ENCODE results near the gene INPP4B. TPM values are rescaled to one million over a fixed set of nuclear protein-coding genes. Genes with fewer than 3 reads are reported as not detected.

INPP4B gene
- total RNA-seq, 2 experiments from 2014 or later, result not detected

DNA sequence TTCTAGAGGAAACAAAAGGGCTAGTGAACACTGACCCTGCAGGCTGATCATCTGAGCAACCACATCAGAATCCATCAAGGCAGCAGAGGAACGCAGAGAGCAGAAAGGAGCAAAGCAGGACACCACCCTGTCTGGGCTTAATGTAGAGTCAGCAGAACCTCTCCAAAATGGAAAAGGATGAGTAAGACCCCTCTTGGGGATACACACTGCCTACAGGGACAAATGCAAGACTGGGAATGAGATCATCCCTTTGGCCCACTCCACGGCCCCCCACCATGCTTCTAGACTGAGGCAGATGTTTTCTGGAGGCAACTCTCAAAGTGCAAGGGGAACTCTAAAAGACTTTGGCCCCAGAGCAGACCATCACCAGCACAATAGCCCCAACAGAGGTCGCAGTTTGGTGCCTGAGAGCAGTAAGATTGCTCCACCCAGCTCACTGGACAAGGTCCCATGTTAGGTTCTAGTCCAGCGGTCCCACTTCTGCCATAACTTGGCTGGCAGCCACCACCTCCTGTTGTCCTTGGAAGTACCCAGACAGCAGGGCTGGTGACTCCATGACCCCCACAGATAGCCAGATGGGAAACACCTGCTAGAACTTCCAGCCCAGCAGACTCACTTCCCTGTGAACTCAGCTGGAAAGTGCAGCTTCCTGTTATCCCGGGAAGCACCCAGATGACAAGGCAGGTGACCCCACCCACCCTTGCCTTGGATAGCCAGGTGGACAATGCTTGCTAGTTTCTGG is 372.7 kb downstream of the INPP4B start:
- no peak for TF ChIP-seq EZH2phosphoT487 (IDR thresholded peaks at IDR 0.05; ENCODE audit: borderline replicate concordance, low read depth, low read length)
- TF ChIP-seq, protein P1, sequence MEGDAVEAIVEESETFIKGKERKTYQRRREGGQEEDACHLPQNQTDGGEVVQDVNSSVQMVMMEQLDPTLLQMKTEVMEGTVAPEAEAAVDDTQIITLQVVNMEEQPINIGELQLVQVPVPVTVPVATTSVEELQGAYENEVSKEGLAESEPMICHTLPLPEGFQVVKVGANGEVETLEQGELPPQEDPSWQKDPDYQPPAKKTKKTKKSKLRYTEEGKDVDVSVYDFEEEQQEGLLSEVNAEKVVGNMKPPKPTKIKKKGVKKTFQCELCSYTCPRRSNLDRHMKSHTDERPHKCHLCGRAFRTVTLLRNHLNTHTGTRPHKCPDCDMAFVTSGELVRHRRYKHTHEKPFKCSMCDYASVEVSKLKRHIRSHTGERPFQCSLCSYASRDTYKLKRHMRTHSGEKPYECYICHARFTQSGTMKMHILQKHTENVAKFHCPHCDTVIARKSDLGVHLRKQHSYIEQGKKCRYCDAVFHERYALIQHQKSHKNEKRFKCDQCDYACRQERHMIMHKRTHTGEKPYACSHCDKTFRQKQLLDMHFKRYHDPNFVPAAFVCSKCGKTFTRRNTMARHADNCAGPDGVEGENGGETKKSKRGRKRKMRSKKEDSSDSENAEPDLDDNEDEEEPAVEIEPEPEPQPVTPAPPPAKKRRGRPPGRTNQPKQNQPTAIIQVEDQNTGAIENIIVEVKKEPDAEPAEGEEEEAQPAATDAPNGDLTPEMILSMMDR (conservative IDR thresholded peaks at IDR 0.05; ENCODE audit: low read length), result no peak
- POLR2A ChIA-PET, result interaction anchor here (1.1 kb wide), 1 partner anchor 140 kb away, joined by 3 read pairs; no protein-coding TSS in a partner anchor
- no peaks in the 10 kb centered on the region for H4K20me1 ChIP-seq (ENCODE audit: insufficient read depth, low read length)
- H3K4me1 ChIP-seq (ENCODE audit: insufficient read depth, low read length, poor library complexity, severe bottlenecking), result no peaks in the 10 kb centered on the region
- H3K9me3 ChIP-seq (ENCODE audit: low read length), result no peaks in the 10 kb centered on the region
- intact Hi-C loops (cut with micrococcal nuclease; ENCODE audit: unreplicated experiment), result no loop called here
- no peaks in the 10 kb centered on the region for H3K9me2 ChIP-seq (ENCODE audit: insufficient read depth, low read length)
- H2AFZ ChIP-seq (ENCODE audit: low read length), result no peak overlapping the region
- no peaks in the 10 kb centered on the region for H3K36me3 ChIP-seq (ENCODE audit: insufficient read depth, low read length)
- CTCF ChIA-PET (ENCODE audit: unreplicated experiment), result interaction anchor here (0.6 kb wide), 1 partner anchor 67 kb away, joined by 3 read pairs; no protein-coding TSS in a partner anchor
- no peak overlapping the region for H3K4me3 ChIP-seq (ENCODE audit: low read depth, low read length, poor library complexity, severe bottlenecking)
- BruUV-seq (replicated peaks), result no TSS peak
- DNase-seq (ENCODE audit: low spot score), result no peak
- H3K79me2 ChIP-seq (ENCODE audit: insufficient read depth, low read depth, low read length), result no peaks in the 10 kb centered on the region
- H3K27ac ChIP-seq (ENCODE audit: low read depth, low read length, poor library complexity, severe bottlenecking), result no peak overlapping the region
- H3K4me2 ChIP-seq (ENCODE audit: low read length), result no peak overlapping the region

DNA sequence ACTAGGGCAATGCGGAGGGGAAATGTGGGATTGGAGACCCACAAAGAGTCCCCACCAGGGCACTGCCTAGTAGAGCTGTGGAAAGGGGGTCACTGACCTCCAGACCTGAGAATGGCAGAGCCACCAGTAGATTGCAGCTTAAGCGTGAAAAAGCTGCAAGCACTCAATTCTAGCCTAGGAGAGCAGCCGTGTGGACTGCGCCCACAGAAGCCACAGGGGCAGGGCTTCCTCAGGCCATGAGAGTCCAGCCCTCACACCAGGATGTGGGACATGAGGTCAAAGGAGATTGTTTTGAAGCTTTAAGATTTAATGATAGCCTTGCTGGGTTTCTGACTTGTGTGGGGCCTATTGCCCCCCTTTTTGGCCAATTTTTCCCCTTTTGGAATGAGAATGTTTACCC is 379.0 kb downstream of the INPP4B start:
- ChIA-PET CTCF (ENCODE audit: unreplicated experiment) (no interaction called here), POLR2A (no interaction called here)
- Histone ChIP-seq H3K4me2 (ENCODE audit: low read length) (no peak overlapping the region), H3K79me2 (ENCODE audit: insufficient read depth, low read depth, low read length) (no peaks in the 10 kb centered on the region), H2AFZ (ENCODE audit: low read length) (no peak overlapping the region), H3K4me3 (ENCODE audit: low read depth, low read length, poor library complexity, severe bottlenecking) (no peak overlapping the region), H4K20me1 (ENCODE audit: insufficient read depth, low read length) (no peaks in the 10 kb centered on the region), H3K27ac (ENCODE audit: low read depth, low read length, poor library complexity, severe bottlenecking) (no peak overlapping the region), H3K4me1 (ENCODE audit: insufficient read depth, low read length, poor library complexity, severe bottlenecking) (no peaks in the 10 kb centered on the region), H3K9me3 (ENCODE audit: low read length) (no peaks in the 10 kb centered on the region), H3K36me3 (ENCODE audit: insufficient read depth, low read length) (no peaks in the 10 kb centered on the region), H3K9me2 (ENCODE audit: insufficient read depth, low read length) (no peaks in the 10 kb centered on the region)
- intact Hi-C loops (cut with micrococcal nuclease; ENCODE audit: unreplicated experiment), result no loop called here
- TF ChIP-seq, protein P1 (conservative IDR thresholded peaks at IDR 0.05; ENCODE audit: low read length), result no peak
- TF ChIP-seq EZH2phosphoT487 (IDR thresholded peaks at IDR 0.05; ENCODE audit: borderline replicate concordance, low read depth, low read length), result no peak
- BruUV-seq (replicated peaks), result no TSS peak
- no peak for DNase-seq (ENCODE audit: low spot score)

GRCh38 chr4:142465526-142465925 is 380.6 kb downstream of the INPP4B start:
- Histone ChIP-seq H3K36me3 (ENCODE audit: insufficient read depth, low read length) (no peaks in the 10 kb centered on the region), H3K27ac (ENCODE audit: low read depth, low read length, poor library complexity, severe bottlenecking) (no peak overlapping the region), H2AFZ (ENCODE audit: low read length) (no peak overlapping the region), H3K9me2 (ENCODE audit: insufficient read depth, low read length) (no peaks in the 10 kb centered on the region), H3K79me2 (ENCODE audit: insufficient read depth, low read depth, low read length) (no peaks in the 10 kb centered on the region), H4K20me1 (ENCODE audit: insufficient read depth, low read length) (no peaks in the 10 kb centered on the region), H3K4me3 (ENCODE audit: low read depth, low read length, poor library complexity, severe bottlenecking) (no peak overlapping the region), H3K4me1 (ENCODE audit: insufficient read depth, low read length, poor library complexity, severe bottlenecking) (no peaks in the 10 kb centered on the region), H3K9me3 (ENCODE audit: low read length) (no peaks in the 10 kb centered on the region), H3K4me2 (ENCODE audit: low read length) (no peak overlapping the region)
- DNase-seq (ENCODE audit: low spot score), result no peak
- intact Hi-C loops (cut with micrococcal nuclease; ENCODE audit: unreplicated experiment), result no loop called here
- CTCF ChIA-PET (ENCODE audit: unreplicated experiment), result no interaction called here
- BruUV-seq (replicated peaks), result no TSS peak
- POLR2A ChIA-PET, result no interaction called here
- TF ChIP-seq, protein P1 (conservative IDR thresholded peaks at IDR 0.05; ENCODE audit: low read length), result no peak
- TF ChIP-seq EZH2phosphoT487 (IDR thresholded peaks at IDR 0.05; ENCODE audit: borderline replicate concordance, low read depth, low read length), result no peak
